NCI-H2171 treated with DMSO at 0.1 percent for 48 hours (cell line): ENCODE data around the gene VWA8.
"Not testable (repeated sequence)": the region's sequence is repeated elsewhere in the genome, so short reads cannot be mapped to it uniquely, and the experiment has no call there.

Experiments used
- DNase-seq: peaks from one replicate; lab custom pipeline; 2025; lab: John Stamatoyannopoulos, UW

VWA8 gene

GRCh38 chr13:41554626-41555386, 406.1 kb downstream of the VWA8 start:
- no peak for DNase-seq

- no peak for DNase-seq
These were observed 406.7 kb downstream of the VWA8 start for GRCh38 chr13:41554180-41554579.

GRCh38 chr13:41552031-41552430, 408.9 kb downstream of the VWA8 start:
- DNase-seq: peak; percentile 62

DNA sequence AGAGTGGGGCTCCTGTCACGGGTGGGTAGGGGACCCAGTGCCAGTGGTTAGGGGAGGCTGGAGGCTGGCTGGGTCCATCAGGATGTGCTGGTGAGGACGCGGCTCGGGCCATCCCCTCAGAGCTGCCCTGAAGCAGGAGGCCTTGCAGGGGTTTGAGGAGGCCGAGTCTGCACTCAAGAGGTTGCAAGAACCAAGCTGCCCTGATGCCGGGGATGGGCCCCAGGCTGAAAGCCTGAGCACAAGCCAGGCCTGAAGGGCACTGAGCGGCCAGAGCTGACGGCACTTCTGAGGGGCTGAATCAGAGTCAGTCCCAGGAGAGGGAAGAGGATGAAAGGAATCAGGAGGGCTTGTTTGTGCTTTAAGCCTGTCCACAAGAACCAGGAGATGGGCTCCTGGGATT, 410.6 kb downstream of the VWA8 start:
- no peak for DNase-seq

GRCh38 chr13:41549491-41549890, 411.4 kb downstream of the VWA8 start:
- DNase-seq: no peak

- DNase-seq: no peak
These were observed 412.0 kb downstream of the VWA8 start for GRCh38 chr13:41548910-41549309.

- no peak for DNase-seq
These were observed 412.9 kb downstream of the VWA8 start for GRCh38 chr13:41548031-41548430.

DNA sequence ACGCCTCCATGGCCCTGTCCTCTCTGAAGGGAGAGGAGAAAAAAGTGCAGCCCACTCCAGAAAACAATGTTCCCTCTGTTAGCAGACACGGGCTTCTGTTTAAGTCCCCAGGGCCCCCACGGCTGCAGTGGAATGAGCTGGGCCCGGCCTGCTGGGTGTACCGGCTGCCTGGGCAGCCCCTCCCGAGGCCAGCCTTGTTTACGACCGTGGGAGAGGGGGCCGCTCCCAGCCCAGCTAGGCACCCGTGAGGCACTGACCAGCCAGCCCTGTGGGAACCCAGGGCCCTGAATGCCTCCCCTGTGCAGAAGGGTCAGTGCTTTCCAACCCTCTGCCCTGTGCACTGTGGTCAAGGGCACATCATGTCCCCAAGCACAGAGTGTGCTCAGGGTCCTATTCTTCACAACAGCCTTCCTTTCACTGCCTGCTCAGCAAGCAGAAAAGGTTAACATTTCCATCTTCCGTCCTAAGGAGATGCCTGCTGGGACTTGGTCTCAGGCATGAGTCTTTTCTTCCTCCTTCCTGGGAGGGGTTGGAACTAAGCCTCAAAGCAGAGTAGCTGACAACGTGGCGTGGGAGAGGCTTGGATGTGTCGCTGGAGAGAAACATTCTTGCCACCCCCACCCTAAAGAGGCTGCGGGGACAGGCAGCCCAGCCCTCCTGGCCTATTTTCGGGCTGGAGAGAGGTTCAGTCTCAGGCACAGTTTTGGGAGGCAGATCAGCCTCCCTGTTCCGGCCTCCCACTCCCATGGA, 413.5 kb downstream of the VWA8 start:
- DNase-seq: no peak

DNA sequence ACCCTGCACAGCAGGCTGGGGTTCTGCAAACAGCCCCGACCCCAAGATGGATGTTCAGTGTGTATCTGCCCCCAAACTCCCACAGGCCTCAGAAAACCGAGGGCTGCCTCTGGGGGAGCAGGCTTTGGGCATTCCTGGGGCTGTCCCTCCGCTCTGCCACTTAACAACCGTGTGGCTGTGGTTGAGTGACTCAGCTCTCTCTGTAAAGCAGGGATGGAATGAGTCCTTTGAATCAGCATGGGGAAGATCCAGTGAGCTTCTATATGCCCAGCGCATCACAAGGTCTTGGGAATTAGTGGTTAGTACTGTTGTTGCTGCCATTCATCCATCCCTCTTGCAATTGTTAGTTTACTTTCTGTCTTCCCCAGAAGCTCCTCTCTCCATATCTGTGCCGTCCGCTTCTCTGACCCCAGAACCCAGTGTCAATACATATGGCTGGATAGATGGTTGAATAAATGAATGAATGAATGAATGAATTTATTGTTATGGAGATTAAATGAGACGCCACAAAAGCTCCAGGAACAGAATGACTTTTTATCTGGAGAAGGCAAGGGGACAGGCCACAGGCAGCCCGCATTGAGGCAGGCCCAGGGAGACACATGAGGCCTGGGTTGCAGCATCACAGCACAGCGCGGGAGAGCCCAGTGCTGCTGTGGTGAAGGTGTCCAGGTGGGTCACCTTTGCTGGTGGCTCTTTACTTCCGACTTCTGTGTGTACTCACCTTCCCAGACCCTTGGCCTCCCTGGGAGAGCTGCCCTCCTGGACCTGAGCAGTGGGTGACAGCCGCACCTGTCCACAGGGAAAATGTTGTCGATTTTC, 414.3 kb downstream of the VWA8 start:
- no peak for DNase-seq

- no peak for DNase-seq
These were observed 415.5 kb downstream of the VWA8 start for GRCh38 chr13:41545432-41545707.

GRCh38 chr13:41543664-41544300, 417.1 kb downstream of the VWA8 start:
- no peak for DNase-seq

DNA sequence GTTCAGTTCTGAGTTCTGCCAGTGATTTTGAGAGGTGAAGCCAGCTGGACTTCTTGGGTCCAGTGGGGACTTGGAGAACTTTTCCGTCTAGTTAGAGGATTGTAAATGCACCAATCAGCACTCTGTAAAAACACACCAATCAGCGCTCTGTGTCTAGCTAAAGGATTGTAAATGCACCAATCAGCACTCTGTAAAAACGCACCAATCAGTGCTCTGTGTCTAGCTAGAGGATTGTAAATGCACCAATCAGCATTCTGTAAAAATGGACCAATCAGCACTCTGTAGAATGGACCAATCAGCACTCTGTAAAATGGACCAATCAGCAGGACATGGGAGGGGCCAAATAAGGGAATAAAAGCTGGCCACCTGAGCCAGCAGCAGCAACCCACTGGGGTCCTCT, 418.1 kb downstream of the VWA8 start:
- DNase-seq: not testable (repeated sequence)

DNA sequence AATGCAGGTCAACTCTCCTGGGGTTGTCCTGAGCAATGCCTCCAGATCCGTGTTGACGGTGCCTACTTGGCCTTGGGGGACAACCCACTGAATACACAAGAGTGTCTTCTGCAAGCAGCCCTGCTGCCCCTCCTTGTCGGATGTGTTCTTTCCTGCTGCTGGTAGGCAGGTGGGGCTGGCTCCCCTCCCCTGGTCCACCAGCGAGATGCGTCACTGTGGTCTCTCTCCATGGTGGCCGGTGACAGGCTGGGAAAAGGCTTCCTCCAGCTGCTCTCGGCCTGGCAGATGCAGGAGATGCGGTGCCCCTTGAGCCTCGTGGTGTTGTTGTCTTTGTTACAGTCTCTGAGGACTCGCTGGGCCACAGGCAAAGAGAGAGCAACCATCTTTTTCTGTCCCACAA, 418.6 kb downstream of the VWA8 start:
- no peak for DNase-seq

GRCh38 chr13:41541142-41541938, 419.6 kb downstream of the VWA8 start:
- no peak for DNase-seq

- peak; percentile 42 for DNase-seq
These were observed 420.7 kb downstream of the VWA8 start for GRCh38 chr13:41540240-41540639.

- no peak for DNase-seq
These were observed 427.4 kb downstream of the VWA8 start for GRCh38 chr13:41533266-41534052.

DNA sequence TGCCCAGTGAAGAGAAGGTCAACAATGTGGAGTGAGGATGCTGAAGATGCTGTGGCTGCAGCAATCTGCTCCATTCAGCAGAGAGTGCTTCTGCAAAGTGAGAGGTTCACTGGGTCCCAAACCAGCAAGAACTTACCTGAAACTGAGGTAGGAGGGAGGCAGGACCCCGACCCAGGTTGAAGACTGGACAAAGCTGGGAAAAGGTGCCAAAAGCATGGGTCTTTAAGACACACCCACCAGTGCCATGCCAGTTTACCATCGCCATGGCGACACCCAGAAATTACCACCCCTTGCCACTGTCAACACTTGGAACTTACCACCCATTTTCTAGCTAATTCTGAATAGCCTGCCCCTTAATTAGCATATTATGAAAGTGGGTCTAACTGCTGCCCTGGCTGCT, 432.9 kb downstream of the VWA8 start:
- DNase-seq: no peak

GRCh38 chr13:41520660-41521630, 440.0 kb downstream of the VWA8 start:
- DNase-seq: no peak

DNA sequence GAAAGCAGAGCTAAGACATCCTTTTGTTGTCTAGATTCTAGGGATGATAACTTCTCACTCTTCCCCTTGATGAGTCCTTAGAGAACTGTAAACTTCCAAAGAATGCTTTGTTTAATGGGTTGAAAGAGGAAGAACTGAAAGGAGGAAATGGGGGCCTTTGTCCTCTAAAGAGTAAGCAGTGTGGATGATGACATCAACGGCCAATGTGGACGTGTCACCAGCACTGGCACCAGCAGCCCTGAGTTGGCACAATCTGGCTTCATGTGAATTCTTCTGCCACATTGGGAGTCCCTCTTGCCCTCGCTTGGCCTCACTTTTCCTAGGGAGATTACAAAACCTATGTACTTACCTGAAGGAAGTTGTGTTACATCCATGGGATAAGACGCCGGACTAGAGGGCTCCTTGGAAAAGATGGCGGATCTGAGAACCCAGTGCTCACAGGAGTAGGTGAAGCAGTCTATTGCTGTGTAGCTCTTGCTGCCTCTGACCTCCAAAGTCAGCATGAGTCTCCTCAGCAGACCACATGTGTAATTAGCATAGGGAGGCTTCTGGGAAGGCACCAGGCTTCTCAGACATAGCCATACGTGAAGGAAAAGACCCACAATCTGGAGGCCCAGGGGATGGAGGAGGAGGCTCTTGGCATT, 440.8 kb downstream of the VWA8 start:
- DNase-seq: no peak
